H9 (cell line): ENCODE results near the gene PTRH1. TPM values are rescaled to one million over a fixed set of nuclear protein-coding genes. Genes with fewer than 3 reads are reported as not detected.

Source experiments
- DNase-seq: peaks from one replicate; pipeline ENCODE4 v3.0.0-alpha.2; 2017
- H2AFZ ChIP-seq: one replicate; pipeline ENCODE4 v1.6.1; 2013; ENCODE audit warnings: mild to moderate bottlenecking, low read length, control low read depth, moderate library complexity
- H2AK5ac ChIP-seq: 2 replicates; pipeline ENCODE4 v1.6.1; 2013; ENCODE audit warnings: low read length, control low read depth, mixed read lengths; ENCODE audit not compliant: insufficient read length
- H2BK120ac ChIP-seq: one replicate; pipeline ENCODE4 v1.6.1; 2013; ENCODE audit warnings: low read depth, mild to moderate bottlenecking, low read length, control low read depth, inconsistent platforms; ENCODE audit not compliant: poor library complexity, severe bottlenecking
- H2BK12ac ChIP-seq: 2 replicates; pipeline ENCODE4 v1.6.1; 2013; ENCODE audit warnings: low read length, control low read depth, mixed read lengths, low read depth; ENCODE audit not compliant: insufficient read length
- H2BK15ac ChIP-seq: 2 replicates; pipeline ENCODE4 v1.6.1; 2013; ENCODE audit warnings: low read depth, low read length, control low read depth
- H2BK20ac ChIP-seq: one replicate; pipeline ENCODE4 v1.6.1; 2013; ENCODE audit warnings: low read depth, mild to moderate bottlenecking, low read length, control low read depth, inconsistent platforms; ENCODE audit not compliant: poor library complexity, severe bottlenecking
- H2BK5ac ChIP-seq: 2 replicates; pipeline ENCODE4 v1.6.1; 2013; ENCODE audit warnings: low read length, control low read depth, mixed read lengths; ENCODE audit not compliant: insufficient read length
- H3K14ac ChIP-seq: 2 replicates; pipeline ENCODE4 v1.6.1; 2013; ENCODE audit warnings: low read length, control low read depth; ENCODE audit not compliant: insufficient read depth
- H3K18ac ChIP-seq: 2 replicates; pipeline ENCODE4 v1.6.1; 2013; ENCODE audit warnings: low read depth, mild to moderate bottlenecking, mixed read lengths, low read length, control low read depth; ENCODE audit not compliant: insufficient read length
- H3K23ac ChIP-seq: 2 replicates; pipeline ENCODE4 v1.6.1; 2013; ENCODE audit warnings: low read length, control low read depth, mixed read lengths, low read depth; ENCODE audit not compliant: insufficient read length
- H3K23me2 ChIP-seq: 2 replicates; pipeline ENCODE4 v1.6.1; 2013; ENCODE audit warnings: low read depth, mild to moderate bottlenecking, mixed read lengths, low read length, control low read depth; ENCODE audit not compliant: insufficient read length, poor library complexity, severe bottlenecking
- H3K27ac ChIP-seq: 2 replicates; pipeline ENCODE4 v1.5.1; 2013; ENCODE audit warnings: low read length, control low read depth, mixed read lengths, low read depth; ENCODE audit not compliant: insufficient read length
- H3K27me3 ChIP-seq: 2 replicates; pipeline ENCODE4 v1.6.1; 2013; ENCODE audit warnings: low read length, control low read depth, inconsistent platforms; ENCODE audit not compliant: insufficient read depth
- H3K4ac ChIP-seq: 2 replicates; pipeline ENCODE4 v1.6.1; 2013; ENCODE audit warnings: low read depth, mild to moderate bottlenecking, control low read depth, inconsistent platforms, low read length, moderate library complexity
- H3K4me1 ChIP-seq: 2 replicates; pipeline ENCODE4 v1.6.1; 2013; ENCODE audit warnings: low read length, control low read depth, inconsistent platforms; ENCODE audit not compliant: insufficient read depth
- H3K4me2 ChIP-seq: 2 replicates; pipeline ENCODE4 v1.6.1; 2013; ENCODE audit warnings: low read length, control low read depth, mixed read lengths; ENCODE audit not compliant: insufficient read length, insufficient read depth
- H3K56ac ChIP-seq: 2 replicates; pipeline ENCODE4 v1.6.1; 2013; ENCODE audit warnings: low read depth, mild to moderate bottlenecking, mixed read lengths, low read length, control low read depth; ENCODE audit not compliant: insufficient read length
- H3K79me1 ChIP-seq: 2 replicates; pipeline ENCODE4 v1.6.1; 2013; ENCODE audit warnings: low read depth, mild to moderate bottlenecking, moderate library complexity, low read length, control low read depth, inconsistent platforms; ENCODE audit not compliant: insufficient read depth, poor library complexity, severe bottlenecking
- H3K79me2 ChIP-seq: 2 replicates; pipeline ENCODE4 v1.6.1; 2013; ENCODE audit warnings: low read length, control low read depth, inconsistent platforms; ENCODE audit not compliant: insufficient read depth
- H3K9ac ChIP-seq: 2 replicates; pipeline ENCODE4 v1.6.1; 2013; ENCODE audit warnings: low read length, control low read depth, mixed read lengths; ENCODE audit not compliant: insufficient read length; ENCODE audit errors: extremely low read depth
- H3K9me3 ChIP-seq: one replicate; pipeline ENCODE4 v1.6.1; 2013; ENCODE audit warnings: low read depth, low read length, inconsistent platforms; ENCODE audit not compliant: control insufficient read depth
- H3T11ph ChIP-seq: one replicate; pipeline ENCODE4 v1.6.1; 2013; ENCODE audit warnings: mild to moderate bottlenecking, low read length, control low read depth, inconsistent platforms
- H4K20me1 ChIP-seq: one replicate; pipeline ENCODE4 v1.6.1; 2013; ENCODE audit not compliant: control insufficient read depth, insufficient read length, insufficient read depth
- H4K5ac ChIP-seq: 2 replicates; pipeline ENCODE4 v1.6.1; 2013; ENCODE audit warnings: low read depth, mild to moderate bottlenecking, mixed read lengths, low read length, control low read depth; ENCODE audit not compliant: insufficient read length
- H4K8ac ChIP-seq: replicated peaks from 2 replicates; pipeline ENCODE4 v1.6.1; 2013; ENCODE audit warnings: low read length, control low read depth, mixed read lengths, low read depth; ENCODE audit not compliant: insufficient read length
- H4K91ac ChIP-seq: 2 replicates; pipeline ENCODE4 v1.6.1; 2013; ENCODE audit warnings: low read depth, mild to moderate bottlenecking, moderate library complexity, mixed read lengths, low read length, control low read depth; ENCODE audit not compliant: insufficient read length
- H3K27ac Mint-ChIP-seq, 3 experiments: 2 replicates in 2 of 3; 3 replicates in 1 of 3; pipeline ENCODE4 v1.8.0; 2020 to 2021; ENCODE audit warnings: mixed read lengths in 3 of 3, mild to moderate bottlenecking in 1 of 3, moderate library complexity in 1 of 3
- H3K27me3 Mint-ChIP-seq: 2 replicates; pipeline ENCODE4 v1.8.0; 2021; ENCODE audit warnings: low read depth, mild to moderate bottlenecking, moderate library complexity, mixed read lengths
- H3K36me3 Mint-ChIP-seq, 3 experiments: 2 replicates in 2 of 3; 3 replicates in 1 of 3; pipeline ENCODE4 v1.8.0; 2020 to 2021; ENCODE audit warnings: low read depth in 3 of 3, mixed read lengths in 3 of 3; ENCODE audit not compliant: insufficient read depth in 1 of 3
- H3K4me1 Mint-ChIP-seq, 2 experiments: 2 replicates each; pipeline ENCODE4 v1.8.0; 2020; ENCODE audit warnings: mixed read lengths in 2 of 2
- H3K4me3 Mint-ChIP-seq, 2 experiments: 2 replicates in 1 of 2; 3 replicates in 1 of 2; pipeline ENCODE4 v1.8.0; 2020 to 2021; ENCODE audit warnings: mild to moderate bottlenecking in 2 of 2, mixed read lengths in 2 of 2, moderate library complexity in 1 of 2
- H3K9me3 Mint-ChIP-seq, 2 experiments: 2 replicates in 1 of 2; 3 replicates in 1 of 2; pipeline ENCODE4 v1.8.0; 2020; ENCODE audit warnings: mild to moderate bottlenecking in 2 of 2, mixed read lengths in 2 of 2, moderate library complexity in 1 of 2
- WGBS: extraction: QIAGEN DNeasy Blood & Tissue Kit; methylation state at CpG from one replicate; pipeline ENCODE4 v1.1.7; 2013; ENCODE audit warnings: missing lambda C conversion rate, low lambda C conversion rate, mixed read lengths; ENCODE audit not compliant: insufficient read length; ENCODE audit errors: extremely low coverage; 5-methylcytosine and 5-hydroxymethylcytosine counted together
- total RNA-seq: library from RNA; stranded (reverse); gene quantifications from 2 replicates; pipeline ENCODE4 v1.2.1, GENCODE V29; 2021
- TF ChIP-seq, protein P1 (sequence below): fragments of 200-600 bp; sonication (generic); conservative IDR thresholded peaks from 3 replicates; pipeline ENCODE4 v1.8.0; 2021; ENCODE audit warnings: antibody characterized with exemption, mild to moderate bottlenecking

The PTRH1 gene
- total RNA-seq, 1 experiment from 2014 or later = 10.9 TPM

DNA sequence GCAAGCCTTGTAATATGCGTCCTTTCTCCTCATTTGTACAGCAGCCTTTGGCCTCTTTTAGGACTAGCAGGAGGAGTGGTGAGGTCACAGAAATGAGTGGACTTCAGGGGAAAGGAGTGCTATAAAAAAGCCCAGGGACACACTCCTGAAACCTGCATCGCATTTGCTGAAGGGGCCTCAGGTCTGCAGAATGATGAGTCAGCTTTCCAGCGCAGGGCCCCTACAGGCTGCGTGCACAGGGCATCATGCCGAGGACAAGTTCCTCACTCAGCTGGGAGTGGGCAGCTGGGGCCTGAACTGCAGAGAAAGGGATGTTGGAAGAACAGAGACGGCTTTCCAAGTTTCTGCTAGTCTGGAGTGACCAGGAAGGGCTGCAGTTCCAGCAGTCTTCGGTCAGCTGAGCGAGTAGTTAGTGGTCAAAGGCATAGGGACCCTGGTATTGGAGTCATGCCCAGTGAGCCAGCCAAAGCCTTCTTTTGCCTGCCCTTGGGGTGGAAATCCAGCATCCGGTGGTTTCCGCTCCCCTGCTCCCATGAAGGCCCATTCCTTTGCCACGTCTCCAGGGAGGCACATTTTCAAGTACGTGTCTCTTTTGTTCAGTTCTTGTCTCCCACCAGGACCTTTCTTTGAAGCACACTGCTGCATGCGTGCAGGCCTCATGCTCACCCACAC lies 26.0 kb downstream of the PTRH1 start:
- no peaks in the 10 kb centered on the region for H3K27me3 ChIP-seq
- no peak overlapping the region for H3K56ac ChIP-seq
- H3K4me2 ChIP-seq = no peak overlapping the region
- no peak overlapping the region for H4K8ac ChIP-seq
- no peak overlapping the region for H3T11ph ChIP-seq
- no peak overlapping the region for H2BK5ac ChIP-seq
- Mint-ChIP-seq H3K36me3 (peaks cover 18 to 30% (median 28%) of the 10 kb centered on the region in 3 experiments; a peak in 6 of 7 replicates), H3K27me3 (no peaks in the 10 kb centered on the region), H3K27ac (peak overlapping the region in 1 of 3 experiments; percentile 58; a peak in 1 of 7 replicates), H3K4me1 (no peaks in the 10 kb centered on the region), H3K4me3 (no peak overlapping the region; a peak in 1 of 5 replicates), H3K9me3 (no peaks in the 10 kb centered on the region; a peak in 1 of 5 replicates)
- TF ChIP-seq, protein P1, sequence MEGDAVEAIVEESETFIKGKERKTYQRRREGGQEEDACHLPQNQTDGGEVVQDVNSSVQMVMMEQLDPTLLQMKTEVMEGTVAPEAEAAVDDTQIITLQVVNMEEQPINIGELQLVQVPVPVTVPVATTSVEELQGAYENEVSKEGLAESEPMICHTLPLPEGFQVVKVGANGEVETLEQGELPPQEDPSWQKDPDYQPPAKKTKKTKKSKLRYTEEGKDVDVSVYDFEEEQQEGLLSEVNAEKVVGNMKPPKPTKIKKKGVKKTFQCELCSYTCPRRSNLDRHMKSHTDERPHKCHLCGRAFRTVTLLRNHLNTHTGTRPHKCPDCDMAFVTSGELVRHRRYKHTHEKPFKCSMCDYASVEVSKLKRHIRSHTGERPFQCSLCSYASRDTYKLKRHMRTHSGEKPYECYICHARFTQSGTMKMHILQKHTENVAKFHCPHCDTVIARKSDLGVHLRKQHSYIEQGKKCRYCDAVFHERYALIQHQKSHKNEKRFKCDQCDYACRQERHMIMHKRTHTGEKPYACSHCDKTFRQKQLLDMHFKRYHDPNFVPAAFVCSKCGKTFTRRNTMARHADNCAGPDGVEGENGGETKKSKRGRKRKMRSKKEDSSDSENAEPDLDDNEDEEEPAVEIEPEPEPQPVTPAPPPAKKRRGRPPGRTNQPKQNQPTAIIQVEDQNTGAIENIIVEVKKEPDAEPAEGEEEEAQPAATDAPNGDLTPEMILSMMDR = no peak
- no peaks in the 10 kb centered on the region for H3K9me3 ChIP-seq
- WGBS = no CpG with 5 or more reads among the region's 13 CpGs
- no peak for DNase-seq
- no peak overlapping the region for H2AK5ac ChIP-seq
- no peaks in the 10 kb centered on the region for H4K20me1 ChIP-seq
- H2AFZ ChIP-seq = no peak overlapping the region
- H3K4me1 ChIP-seq = no peaks in the 10 kb centered on the region
- H3K79me1 ChIP-seq = no peaks in the 10 kb centered on the region
- no peak overlapping the region for H3K4ac ChIP-seq
- H3K79me2 ChIP-seq = no peaks in the 10 kb centered on the region
- H2BK120ac ChIP-seq = no peak overlapping the region
- H4K5ac ChIP-seq = no peak overlapping the region
- H3K23me2 ChIP-seq = no peaks in the 10 kb centered on the region
- H2BK15ac ChIP-seq = no peak overlapping the region
- H2BK12ac ChIP-seq = no peak overlapping the region
- H3K23ac ChIP-seq = no peak overlapping the region
- no peak overlapping the region for H2BK20ac ChIP-seq
- no peak overlapping the region for H3K27ac ChIP-seq
- H4K91ac ChIP-seq = no peak overlapping the region
- H3K18ac ChIP-seq = no peak overlapping the region
- H3K14ac ChIP-seq = no peak overlapping the region; the same call in 1 of the 2 replicates
- no peak overlapping the region for H3K9ac ChIP-seq
